Activated CD4-positive, CD25-positive, alpha-beta regulatory T cell (primary cell): Measurements from ENCODE around the gene TXNDC8.
"Not testable (repeated sequence)": the region's sequence is repeated elsewhere in the genome, so short reads cannot be mapped to it uniquely, and the experiment has no call there.

ENCODE experiments used
- DNase-seq, 4 experiments: peaks; one replicate each; lab custom pipeline; 2025; lab: John Stamatoyannopoulos, UW

The TXNDC8 gene

DNA sequence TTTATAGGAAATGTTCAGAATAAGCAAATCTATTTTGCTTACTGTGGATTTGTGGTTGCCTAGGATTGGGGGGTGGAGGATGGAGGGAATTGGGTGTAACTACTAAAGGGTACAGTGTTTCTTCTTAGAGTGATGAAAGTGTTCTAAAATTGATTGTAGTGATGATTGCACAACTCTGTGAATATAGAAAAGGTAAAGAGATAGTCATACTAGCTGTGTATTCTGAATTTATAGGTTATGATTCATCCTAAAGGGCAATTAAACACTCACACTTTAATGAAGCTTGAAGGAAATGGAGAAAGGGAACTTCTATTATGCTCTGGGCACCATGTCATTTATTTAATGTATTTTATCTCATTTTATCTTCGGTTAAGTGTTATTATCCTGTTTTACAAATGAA is 9.9 kb downstream of the TXNDC8 start:
- no peak for DNase-seq

DNA sequence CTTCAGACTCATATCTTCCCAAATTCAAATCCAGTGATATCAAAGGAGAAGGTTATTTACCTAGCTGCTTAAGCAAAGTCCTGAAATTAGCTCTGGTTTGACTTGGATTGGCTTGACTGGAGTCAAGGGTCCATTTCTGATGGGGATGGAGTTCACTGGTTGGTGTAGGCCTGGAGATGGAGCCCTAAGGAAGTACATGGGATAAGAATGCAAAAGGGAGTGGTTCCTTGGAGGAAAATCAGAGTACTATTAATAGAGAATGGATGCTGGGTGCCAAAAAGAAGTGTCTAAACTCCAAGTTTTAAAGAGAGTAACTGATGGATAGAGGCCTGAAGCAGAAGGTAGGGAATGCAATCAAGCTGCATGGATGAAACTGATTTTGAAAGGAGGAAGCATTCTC is 13.8 kb downstream of the TXNDC8 start:
- DNase-seq: no peak

DNA sequence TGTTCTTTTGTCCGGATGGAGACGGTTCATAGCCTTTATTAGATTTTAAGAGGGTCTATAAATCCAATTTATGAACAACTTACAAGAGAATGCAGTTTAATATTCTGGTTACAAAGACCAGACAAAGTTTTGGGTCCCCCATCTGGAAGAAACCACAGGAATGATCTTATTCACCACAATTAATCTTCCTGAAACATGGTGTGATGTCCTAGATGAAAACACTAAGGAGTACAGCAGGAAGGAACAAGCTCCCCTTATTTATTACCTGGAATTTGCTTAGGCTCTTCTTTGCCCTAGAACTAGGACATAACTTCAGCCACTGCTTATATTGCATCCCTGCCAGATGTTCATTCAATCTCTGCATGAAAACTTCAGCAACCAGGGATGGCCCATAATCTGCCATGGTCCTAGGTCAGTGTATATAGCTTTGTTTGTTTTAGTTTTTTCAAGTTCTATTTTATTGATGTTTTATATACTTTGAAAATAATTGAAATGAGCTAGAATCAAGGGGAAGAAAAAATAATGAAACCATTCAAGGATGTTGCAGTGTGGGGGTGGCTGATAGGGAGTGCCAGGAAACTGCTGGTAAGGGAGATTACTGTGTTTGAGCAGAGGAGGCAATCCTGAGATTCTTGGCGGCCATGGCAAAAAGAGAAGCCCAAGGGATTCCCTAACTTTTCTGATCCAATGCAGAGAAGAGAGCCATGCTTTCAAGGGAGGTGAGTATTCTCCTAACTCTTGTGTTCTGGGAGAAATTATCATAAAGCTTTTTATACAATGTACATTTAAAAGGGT is 16.8 kb downstream of the TXNDC8 start:
- DNase-seq: no peak

DNA sequence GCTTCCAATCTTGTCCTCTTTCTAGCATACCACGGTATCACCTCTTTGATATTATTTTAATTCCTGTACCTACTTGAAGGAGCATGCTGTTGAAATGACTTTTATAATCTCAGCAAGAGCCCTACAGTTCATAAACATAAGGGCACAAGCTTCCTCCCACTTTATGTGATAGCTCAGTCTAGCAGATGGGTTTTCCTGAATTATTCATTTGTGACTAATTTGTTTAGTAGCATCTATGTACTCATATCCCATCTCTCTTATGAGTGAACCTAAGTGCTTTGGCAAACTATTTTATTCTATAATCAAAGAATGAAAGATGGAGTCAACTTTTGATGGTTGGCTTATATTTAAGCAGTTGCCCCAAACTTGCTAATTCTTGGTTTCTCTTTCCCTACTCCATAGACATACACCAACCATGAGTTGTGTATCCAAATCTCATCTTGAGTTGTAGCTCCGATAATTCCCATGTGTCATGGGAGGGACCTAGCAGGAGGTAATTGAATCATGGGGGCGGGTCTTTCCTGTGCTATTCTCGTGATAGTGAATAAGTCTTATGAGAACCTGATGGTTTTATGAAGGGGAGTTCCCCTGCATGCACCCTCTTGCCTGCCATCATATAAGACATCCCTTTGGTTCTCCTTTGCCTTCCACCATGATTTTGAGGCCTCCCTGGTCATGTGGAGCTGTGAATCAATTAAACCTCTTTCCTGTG is 17.7 kb downstream of the TXNDC8 start:
- DNase-seq: no peak

DNA sequence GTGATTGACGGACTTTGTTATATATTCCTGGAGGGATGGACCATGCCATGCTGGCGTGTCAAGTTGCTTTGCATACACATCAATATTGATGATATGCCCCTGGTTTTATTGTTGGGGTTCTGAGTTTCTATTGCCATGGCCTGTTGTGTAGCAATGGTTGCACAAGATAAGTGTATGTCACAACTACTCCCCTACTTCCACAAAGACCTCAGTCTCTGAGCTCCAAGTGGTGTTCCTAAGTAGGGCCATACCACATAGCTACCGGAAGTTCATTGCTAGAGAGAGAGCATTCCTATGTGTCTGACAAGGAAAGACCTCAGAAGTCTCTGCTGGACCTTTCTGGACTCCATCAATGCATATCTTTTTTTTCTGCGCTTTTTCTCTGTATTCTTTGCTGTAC is 19.8 kb downstream of the TXNDC8 start:
- DNase-seq: no peak

DNA sequence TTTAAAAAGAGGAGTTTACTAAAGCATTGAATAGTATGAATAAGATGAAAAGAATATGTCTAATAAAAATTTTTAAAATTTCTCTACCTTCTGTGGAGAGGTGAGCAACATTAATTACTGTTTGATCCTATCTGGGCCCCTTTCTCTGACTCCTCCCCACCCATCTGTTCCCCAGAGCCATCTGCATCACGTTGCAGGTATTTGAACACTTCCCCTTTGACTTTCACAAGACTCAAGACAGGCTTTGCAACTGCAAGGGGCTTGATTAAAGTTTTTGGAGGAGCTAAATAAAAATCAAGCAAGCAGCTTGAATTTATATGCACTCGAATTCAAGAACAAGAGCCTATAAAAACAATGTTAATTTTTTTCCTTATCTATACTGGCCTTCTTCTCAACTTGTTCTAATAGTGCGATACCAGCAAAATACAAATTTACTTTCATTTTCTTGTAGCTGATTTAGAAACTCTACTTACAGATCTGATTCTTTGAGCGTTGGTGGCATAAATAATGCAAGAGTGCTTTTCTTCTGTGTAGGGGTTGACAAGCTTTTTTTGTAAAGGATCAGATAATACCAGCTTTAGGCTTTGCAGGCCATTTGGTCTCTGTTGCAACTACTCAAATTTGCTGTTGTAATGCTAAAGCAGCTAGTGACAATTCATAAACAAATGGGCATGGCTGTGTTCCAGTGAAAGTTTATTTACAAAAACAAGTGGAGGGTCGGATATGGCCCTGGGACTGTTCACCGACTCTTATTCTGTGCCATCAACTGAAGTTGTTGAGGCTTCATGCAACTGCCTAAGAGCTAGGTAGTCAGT is 21.2 kb downstream of the TXNDC8 start:
- no peak for DNase-seq

DNA sequence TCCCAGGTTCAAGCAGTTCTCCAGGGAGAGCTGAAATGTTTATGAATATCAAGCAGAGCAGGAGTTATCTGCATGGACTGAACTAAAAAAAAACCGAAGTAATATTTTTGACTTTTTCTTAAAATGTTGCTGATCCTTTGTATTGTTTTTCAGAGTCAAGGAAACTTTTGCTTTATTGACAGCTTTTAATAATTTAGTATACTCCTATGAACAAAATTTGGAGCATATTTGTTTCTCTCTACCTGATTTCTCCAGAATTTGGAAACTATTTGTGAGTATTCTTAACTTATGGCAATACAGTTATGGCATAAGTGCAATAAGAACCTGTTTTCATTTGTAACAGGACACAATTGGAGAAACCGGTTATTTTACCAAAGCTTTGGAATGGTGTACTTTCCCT is 25.7 kb downstream of the TXNDC8 start:
- DNase-seq: not testable (repeated sequence)

DNA sequence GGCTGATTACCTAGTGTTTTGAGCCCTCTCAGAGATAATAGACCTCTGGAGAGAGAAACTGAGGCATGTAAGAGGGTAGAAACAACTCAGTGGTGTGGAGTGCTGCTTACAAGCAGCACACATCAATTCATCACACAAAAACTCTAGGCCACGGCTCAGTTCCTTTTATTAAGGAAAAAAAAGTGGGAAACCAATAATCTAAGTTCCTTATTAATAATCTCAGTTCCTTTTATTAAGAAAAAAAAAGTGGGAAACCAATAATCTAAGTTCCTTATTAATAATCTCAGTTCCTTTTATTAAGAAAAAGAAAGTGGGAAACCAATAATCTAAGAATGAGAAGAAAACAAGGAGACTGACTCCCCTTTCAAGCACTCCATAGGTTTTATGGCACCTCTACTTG is 28.0 kb downstream of the TXNDC8 start:
- no peak for DNase-seq

DNA sequence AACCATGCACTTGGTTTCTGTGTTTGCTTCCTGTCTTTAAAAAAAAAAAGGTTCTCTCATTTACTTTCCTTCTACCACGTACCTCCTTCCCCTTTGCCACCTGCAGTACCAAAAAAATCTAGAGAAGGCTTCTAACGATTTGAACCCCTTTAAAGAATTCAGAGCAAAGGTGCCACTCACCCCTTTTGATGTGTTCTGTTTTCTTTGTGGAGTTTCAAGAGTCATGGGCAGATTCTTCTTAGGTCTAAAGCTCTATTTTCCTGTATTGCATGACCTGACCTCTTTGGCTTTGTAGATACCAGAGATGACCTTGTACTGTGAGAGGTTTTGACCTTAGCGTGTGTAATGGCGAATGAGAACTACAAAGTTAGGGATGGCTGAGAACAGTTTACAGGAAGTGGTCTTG is 29.0 kb downstream of the TXNDC8 start:
- DNase-seq: no peak

DNA sequence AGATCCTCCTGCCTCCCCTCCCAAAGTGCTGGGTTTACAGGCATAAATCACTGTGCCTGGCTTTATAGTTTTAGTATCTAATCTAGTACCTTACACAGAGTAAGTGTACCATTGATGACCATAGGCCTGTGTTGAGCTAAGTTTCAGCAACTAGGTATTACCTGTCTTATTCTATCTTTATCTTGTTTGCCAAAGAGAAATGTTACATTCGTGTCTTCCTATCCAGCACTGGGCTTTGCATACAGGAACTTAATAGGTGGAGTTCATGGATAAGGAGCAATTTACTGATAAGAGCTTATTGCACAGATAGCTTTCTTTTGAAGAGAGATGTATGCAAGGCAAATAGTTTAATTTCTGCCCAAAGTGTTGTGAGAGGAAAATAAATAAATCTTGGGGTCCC is 30.5 kb downstream of the TXNDC8 start:
- no peak for DNase-seq

DNA sequence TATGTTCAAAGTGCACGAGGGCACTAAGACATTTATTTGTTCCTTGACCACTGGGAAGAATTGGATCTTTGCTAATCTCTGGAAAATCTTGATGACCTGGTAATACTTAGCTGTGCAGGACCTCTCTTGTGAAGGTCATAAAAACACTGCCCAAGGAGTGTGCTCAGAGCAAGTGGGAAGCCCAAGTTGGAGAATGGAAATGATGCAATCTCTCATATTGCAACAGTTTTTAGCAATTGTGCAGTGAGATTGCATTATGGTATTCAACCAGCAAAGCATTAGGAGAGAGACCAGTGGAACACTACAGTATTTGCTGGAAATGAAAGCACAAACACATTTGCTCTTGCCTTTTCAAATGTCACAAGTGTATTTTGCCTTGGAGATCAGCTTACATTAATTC is 34.5 kb downstream of the TXNDC8 start:
- DNase-seq: no peak

DNA sequence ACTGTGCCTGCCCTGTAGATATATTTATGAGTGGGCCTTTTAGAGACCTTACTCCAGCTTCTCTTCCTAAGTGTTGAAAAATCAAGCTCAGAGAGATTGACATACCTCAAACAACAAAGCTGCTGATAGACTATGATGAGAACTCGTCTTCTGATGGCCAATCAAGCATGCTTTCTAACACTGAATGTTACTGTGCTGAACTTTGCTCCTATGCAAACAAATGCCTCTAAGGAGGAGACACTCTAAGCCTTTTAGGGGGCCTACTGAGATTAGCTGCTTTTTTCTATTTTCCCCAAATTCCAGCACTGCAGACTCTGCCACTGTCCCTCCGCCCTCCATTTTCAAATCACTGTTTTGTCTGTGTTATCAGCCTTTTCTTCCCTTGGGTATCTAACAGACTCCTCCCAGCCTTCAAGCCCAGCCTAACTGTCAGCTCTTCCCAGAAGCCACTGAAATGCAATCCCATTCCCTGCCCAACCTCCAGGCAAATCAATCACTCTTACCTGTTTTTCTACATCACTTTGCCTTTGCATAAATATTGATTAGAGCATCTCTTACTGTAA is 39.5 kb downstream of the TXNDC8 start:
- DNase-seq: no peak

DNA sequence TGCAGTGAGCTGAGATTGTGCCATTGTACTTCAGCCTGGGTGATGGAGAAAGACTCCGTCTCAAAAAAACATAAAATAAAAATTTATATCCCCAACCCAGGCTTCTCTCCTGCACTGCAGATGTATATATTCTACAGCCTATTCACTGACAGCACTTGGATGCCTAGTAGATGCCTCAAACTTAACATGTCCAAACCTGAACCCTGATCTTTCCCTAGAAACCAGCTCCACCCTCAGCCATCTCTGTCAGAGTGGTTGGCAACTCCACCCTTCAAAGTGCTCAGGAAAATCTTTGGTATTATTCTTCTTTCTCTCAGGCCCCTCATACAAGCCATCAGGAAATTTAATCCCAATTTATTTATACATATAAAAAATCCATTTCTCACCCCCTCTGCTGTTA is 44.4 kb downstream of the TXNDC8 start:
- DNase-seq: no peak

DNA sequence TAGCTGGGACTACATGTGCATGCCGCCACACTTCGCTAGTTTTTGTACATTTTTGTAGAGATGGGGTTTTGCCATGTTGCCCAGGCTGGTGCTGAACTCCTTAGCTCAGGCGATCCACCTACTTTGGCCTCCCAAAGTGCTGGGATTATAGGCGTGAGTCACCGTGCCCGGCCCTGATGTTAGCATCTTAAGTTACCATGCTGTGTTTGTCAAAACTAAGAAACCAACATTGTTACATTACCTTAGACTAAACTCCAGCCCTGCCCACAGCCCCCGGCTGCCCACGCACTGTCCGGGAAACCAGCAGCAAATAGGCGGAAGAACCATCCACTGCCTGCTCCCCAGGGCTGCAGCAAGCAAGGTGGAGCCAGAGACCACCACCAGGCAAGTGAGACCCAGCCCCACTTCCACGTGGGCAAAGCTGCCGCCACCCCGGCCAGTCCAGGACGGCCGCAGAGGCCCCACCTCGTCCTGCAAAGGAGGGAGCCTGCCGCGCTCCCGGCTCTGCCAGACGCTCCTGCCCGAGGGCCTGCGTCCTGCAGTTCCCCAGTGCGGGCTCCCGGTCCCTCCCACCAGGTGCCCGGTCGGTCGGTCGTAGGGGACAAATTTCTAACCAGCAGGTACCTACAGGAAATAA is 45.6 kb downstream of the TXNDC8 start:
- DNase-seq: no peak

DNA sequence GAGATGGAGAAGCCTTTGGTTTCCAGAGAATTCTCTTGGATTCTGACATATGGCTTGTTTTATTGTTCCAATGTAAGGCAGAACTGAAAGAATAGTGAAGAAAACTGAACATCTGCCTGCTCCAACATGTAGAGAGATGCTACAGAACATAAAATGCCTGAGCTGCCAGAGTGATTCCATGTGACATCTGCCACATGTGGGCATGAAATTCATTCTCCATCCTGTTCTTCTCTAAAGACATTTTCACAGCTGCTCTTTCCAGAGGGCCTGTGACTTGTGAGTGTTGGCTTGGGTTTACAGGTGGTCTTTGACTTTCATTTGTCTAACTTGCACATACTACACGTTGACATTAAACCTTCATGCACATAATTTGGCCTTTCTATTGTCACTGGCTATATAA is 47.7 kb downstream of the TXNDC8 start:
- no peak for DNase-seq

DNA sequence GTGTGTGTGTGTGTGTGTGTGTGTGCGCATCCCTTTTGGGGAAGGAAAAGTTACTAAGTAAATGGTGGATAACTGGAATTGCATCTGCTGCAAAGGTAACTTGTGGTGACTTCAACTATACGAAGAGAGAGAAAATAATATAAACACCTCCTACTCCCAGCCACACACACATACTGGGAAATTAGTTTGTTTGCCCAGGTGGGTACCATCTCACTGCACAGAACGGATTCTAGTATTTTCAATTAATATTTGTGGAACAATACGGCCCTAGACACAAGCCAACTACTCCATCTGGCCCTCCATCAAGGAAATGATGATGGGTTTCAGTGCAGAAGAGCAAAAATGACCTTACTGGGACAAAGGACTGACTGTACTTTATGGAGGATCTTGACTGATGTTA is 49.2 kb downstream of the TXNDC8 start:
- DNase-seq: no peak

DNA sequence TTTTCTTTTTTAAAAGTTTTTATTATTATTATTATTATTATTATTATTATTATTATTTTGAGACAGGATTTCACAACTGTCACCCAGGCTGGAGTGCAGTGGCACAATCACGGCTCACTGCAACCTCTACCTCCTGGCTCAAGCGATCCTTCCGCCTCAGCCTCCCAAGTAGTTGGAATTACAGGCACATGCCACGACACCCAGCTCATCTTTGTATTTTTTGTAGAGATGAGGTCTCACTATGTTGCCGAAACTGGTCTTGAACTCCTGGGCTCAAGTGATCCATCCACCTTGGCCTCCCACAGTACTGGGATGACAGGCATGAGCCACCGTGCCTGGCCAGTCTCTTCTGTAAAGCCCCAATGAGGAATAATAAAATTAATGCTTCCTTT is 50.4 kb downstream of the TXNDC8 start:
- DNase-seq: no peak

DNA sequence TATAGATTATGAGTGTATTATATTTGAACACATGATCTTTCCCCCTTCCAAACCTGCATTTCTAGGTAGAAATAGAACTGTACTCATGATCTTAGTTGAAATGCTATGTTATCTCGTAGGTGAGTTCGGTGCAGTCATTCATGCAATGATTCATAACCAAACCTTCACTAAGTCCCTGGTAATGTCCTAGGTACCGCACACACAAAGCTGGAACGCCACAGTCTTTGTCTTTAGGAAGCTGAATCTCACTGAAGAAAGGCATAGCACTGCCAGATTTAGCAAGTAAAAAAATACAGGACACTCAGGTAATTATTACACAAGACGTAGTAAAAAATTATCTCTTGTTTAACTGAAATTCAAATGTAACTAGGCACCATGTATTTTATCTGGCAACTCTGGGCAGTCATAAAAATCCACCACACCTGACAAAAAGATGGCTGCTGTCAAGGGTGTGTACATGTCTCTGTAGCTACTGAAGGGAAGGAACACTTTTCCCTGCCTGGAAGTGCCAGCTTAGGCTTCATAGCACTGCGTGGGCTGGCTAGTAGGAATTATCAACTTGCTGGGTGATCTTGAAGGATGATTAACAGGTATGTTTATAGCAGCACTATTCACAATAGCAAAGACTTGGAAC is 53.3 kb downstream of the TXNDC8 start:
- no peak for DNase-seq

DNA sequence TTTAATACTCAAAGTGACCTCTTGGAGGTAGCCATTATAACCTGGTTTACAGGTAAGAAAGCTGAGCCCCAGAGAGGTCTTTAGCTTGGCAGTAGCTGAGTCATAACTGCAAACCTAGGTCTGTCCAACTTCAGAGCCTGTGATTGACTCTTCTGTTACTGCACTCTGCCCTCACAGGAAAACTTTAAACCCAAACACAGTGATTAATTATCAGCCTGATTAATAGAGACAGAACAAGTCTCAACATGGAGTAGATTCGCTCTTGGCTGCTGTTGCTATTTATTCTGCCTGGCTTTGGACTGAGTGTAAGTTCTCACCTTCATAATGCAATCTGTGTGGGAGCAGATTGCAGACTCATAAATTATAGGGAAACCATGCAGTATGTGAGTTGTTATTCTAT is 53.9 kb downstream of the TXNDC8 start:
- DNase-seq: no peak

DNA sequence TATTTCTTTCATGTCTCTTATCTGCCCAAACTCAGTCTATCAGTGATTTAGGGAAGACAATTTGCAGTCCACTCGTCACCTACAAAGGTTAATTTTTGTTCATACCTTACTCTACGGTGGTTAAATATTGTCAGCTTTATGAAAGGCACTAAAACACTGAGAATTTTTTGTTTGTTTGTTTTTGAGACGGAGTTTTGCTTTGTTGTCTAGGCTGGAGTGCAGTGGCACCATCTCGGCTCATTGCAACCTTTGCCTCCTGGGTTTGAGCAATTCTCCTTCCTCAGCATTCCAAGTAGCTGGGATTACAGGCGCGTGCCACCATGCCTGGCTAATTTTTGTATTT is 55.0 kb downstream of the TXNDC8 start:
- DNase-seq: no peak

DNA sequence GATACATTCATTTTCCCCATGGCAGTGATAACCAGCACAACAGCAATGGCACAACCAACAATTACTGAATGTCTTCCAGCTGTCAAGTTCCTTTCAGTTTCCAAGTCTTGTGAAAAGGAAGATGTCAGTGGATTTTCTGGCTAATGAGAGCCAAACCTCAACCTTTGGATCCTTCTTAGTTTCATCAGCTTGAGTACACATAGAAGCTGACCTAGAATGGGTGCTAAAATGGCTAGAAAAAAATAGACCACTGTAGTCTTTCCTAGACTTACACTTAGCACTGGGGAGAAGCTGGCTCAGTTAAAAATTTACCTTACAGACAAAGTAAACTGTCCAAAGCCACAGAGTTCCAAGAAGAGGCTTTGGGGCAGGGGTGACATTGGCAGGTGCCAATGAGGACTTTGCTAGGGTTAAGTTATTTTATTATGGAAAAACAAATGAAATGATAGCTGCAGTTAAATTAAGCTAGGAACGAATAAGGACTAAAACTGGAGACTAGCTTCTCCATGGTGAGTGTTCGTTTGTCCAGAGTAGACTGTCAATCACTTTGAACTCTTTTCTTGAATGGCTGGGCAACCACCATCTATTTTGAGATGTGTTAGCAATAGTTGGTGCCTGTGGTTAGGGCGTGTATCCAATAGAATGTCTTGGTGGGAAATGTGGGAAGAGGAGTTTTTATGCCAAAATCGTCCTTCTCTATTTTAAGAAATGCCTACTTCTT is 55.5 kb downstream of the TXNDC8 start:
- DNase-seq: no peak
